ENCODE data around the gene MZB1.
"Not testable (repeated sequence)": the region's sequence is repeated elsewhere in the genome, so short reads cannot be mapped to it uniquely, and the experiment has no call there.

MZB1 gene

DNA sequence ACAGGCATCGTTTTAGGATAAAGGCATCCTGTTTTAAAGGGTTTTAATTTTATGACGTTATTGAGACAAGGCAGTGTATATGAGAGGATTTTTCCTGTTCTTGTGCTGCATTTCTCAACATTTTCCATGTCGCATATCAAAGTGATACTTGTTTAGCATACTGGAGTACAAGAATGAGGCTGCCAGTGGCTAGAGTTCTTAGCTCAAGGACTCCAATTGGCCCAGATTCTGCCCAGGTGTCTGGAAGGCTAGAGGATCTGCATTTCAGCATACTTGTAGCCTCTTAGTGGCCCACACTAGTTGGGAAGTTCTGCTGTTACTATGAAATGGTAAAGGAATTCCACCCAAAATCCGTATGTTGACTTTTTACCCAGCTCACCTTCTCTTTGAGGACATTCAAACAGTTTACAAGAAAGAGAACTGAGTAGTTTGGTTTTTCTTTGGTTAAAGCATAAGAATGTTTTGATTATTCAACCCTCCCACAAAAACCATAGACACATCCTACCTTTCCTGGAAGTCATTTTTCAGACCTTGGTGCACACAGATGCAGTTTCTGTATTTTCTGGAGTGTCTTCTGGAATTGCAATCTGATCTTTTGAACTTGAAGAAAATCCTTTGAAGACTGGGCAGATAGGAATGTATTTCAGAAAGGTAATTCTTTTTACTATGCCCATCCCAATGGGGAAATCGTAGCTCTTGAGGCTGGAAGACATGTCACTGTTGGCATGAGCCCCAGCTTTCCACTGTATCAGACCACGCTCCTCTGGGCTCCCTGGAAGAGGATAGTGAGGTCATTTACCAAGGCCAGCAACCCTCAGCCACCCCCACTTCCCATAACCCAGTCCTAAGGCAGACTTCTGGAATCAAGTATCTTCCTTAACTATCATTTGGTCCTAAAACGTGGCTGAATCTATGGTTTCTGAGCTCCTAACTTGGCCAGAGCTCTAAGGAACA is 18.0 kb downstream of the MZB1 start:
- no peak for DNase-seq

DNA sequence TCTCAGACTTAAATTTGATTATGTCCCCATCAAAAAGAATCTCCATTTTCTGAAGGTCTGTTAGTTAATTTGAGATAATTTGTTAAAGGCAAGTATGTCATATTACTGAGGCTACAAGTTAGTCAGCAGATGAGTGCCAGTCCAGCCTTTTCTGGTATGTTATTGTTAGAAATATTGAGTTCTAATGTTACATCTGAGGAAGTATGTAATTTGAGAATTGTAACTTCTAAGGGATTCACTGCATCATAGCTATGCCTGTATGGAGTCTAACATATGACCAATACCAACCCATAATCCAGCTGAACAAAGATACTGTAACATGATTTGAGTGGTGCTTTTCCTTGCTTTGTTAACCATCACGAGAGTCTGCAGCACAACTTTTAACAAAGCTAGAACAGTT is 20.5 kb downstream of the MZB1 start:
- DNase-seq, result no peak

DNA sequence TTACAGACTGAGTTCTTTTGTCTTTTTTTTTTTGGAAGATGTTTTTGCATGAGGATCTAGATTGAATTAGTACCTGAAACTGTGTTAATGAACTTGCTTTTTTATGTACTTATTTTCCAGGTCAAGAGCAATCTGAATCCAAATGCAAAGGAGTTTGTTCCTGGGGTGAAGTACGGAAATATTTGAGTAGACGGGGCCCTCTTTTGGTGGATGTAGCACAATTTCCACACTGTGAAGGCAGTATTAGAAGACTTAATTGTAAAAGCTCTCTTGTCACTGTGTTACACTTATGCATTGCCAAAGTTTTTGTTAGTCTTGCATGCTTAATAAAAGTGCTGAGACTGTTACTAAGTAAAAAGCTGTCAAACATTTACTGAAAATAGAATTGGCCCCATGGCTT is 21.1 kb downstream of the MZB1 start:
- DNase-seq, result no peak

DNA sequence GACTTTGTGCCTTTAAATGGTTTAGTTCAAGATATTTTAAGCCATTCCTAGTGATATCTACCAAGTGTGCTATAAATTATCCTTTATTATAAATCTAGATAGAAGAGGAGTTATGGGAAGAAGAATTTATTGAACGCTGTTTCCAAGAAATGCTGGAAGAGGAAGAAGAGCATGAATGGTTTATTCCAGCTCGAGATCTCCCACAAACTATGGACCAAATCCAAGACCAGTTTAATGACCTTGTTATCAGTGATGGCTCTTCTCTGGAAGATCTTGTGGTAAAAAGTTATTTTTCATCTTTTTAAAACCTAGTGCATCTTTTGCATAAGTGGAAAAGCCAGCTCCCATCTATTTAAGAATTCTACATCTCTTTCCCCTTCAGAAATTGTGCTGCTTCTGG is 25.2 kb downstream of the MZB1 start:
- no peak for DNase-seq

DNA sequence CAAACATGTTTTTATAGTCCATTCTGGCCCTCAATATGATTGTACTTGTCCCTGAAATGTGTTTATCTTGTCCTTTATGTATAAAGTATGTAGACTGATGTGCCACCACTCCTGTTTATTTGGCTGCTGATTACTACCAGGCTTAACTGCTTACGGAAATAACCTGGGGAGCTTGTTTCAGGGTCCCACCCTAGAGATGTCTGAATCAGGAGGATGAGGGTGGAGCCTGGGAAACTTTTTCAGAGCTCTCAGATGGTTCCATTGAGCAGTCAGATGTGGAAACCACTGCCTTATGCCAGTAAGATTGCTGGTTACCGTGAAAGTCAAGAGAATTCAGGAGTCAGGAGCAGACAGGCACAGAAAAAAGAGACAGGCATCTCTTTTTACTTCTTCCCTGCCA is 25.8 kb downstream of the MZB1 start:
- no peak for DNase-seq

DNA sequence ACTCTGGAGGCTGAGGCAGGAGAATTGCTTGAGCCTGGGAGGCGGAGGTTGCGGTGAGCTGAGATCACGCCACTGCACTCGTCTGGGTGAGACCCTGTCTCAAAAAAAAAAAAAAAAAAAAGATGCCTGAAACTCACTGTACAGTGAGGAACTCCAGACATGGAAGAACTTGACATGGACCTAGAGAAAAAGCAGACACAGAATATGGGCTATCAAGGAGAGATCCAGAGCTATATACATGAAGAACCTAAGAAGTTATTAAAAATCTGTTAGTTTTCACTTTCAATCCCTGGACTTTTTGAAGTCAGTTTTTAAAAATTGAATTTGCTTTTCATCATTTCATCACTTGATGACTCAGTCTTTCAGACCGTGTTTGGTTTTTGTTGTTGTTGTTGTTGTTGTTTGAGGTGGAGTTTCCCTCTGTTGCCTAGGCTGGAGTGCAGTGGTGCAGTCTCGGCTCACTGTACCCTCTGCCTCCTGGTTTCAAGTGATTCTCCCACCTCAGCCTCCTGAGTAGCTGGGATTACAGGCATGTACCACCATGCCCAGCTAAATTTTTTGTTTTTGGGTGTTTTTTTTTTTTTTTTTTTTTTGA is 27.8 kb downstream of the MZB1 start:
- DNase-seq, result no peak

DNA sequence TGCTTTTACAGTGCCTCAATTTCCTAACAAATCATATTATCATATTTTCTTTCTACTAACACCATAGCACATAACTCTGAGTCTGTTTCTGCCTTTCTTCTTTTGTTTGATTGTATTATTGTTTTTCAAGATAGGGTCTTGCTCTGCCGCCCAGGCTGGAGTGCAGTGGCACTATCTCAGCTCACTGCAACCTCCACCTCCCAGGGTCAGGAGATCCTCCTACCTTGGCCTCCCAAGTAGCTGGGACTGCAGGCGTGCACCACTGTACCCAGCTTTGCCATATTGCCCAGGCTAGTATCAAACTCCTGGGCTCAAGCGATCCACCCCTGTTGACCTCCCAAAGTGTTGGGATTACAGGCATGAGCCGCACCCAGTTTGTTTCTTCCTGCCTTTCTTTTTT is 29.3 kb downstream of the MZB1 start:
- no peak for DNase-seq

DNA sequence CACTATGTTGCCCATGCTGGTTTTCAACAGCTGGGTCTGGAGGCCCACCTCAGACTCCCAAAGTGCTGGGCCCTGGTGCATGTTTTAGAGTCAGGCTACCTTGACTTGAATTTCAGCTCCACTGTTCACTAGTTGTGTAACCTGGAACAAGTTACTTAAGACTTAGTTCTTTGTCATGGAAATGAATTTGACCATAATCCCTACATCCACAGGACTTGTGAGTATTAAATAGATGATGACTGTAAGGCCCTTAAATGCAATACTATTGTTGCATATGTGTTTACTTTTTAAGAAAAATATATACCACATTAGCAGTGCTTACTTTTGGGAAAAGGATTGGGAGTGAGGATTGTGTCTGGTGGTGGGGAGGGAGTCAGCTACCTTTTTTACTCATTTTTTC is 31.6 kb downstream of the MZB1 start:
- DNase-seq, result no peak

DNA sequence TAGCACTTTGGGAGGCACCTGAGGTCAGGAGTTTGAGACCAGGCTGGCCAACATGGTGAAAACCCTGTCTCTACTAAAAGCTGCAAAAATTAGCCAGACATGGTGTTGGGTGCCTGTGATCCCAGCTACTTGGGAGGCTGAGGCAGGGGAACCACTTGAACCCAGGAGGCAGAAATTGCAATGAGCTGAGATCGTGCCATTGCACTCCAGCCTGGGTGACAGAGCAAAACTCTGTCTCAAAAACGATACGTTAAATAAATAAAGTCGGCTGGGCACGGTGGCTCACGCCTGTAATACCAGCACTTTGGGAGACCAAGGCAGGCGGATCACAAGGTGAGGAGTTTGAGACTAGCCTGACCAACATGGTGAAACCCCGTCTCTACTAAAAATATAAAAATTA is 33.8 kb downstream of the MZB1 start:
- DNase-seq, result not testable (repeated sequence)

DNA sequence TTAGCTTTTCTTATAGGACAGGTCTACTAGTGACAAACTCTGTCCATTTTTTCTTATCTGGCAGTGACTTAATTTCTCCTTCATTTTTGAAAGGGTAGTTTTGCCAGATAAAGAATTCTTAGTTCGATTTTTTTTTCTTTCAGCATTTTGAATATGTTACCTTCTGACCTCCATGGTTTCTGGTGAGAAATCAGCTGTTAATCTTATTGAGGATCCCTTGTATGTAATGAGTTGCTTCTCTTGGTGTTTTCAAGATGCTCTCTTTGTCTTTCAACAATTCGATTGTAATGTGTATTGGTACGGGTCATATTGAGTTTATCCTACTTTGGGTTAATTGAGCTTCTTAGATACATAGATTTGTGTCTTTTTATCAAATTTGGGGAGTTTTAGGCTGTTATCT is 35.5 kb downstream of the MZB1 start:
- no peak for DNase-seq

DNA sequence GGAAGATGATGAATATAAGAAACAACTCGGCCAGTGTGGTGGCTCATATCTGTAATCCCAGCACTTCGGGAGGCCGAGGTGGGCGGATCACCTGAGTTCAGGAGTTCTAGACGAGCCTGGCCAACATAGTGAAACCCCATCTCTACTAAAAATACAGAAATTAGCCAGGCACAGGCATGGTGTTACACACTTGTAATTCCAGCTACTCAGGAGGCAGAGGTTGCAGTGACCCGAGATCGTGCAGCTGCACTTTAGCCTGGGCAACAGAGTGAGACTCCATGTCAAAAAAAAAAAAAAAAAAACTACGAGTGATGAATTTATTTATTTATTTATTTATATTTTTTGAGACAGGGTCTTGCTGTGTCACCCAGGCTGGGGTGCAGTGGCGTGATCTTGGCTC is 41.9 kb downstream of the MZB1 start:
- not testable (repeated sequence) for DNase-seq

DNA sequence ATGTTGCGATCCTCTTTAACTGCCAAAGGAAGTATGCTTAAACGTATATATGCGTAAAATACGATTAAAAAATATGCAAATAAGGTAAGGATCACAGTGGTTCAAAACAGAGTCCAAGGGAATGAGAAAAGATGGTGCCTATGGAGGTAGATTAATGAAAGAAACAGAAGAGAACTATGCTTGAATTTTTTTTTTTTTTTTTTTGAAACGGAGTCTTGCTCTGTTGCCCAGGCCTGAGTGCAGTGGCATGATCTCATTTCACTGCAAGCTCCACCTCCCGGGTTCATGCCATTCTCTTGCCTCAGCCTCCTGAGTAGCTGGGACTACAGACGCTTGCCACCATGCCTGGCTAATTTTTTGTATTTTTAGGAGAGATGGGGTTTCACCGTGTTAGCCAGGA is 44.3 kb downstream of the MZB1 start:
- DNase-seq, result not testable (repeated sequence)

DNA sequence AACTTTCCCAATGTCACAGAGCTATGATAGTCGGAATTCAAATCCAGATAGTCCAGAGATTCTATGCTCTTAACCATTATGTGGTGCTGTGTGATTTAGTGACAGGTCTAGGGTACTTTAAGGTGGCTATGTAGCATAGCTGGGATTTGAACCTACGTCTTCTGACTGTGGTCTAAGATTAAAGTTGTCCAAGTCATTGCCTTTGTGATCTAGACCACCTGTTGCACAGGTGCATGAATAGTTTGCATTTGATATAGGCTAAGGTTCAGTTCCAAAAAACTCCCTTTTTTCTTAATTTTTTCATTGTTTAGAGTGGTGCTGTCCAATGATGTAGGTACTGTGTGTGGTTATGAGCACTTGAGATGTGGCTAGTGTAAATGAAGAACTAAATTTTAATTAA is 45.5 kb downstream of the MZB1 start:
- DNase-seq, result no peak

DNA sequence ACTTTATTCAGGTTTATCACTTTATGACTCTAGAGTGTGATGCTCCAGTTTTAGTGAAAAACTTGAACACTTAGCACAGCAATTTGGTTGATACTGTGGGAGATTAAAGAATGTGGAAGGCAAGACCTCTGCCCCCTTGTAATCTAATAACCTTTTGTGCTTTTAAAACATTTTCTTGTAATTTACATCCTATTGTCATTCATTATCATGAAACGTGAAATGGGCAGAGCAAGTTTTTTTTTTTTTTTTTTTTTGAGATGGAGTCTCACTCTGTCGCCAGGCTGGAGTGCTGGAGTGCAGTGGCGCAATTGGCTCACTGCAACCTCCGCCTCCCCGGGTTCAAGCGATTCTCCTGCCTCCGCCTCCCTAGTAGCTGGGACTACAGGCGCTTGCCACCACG is 46.2 kb downstream of the MZB1 start:
- DNase-seq, result no peak

DNA sequence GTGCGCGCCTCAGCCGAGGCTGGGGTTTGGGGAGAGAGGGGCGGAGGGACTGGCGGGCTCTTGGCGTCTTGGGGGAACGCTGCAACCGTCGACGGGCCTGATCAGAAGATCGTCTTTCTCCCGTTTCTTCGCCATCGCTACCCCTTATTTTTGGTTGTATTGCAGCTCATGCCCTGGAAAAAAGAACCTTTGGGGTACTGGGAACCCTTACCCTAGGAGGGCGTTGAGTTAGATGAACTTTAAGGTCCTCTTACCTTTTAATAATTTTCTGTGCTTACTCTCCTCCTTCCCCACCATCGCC is 47.3 kb downstream of the MZB1 start:
- DNase-seq, result no peak

DNA sequence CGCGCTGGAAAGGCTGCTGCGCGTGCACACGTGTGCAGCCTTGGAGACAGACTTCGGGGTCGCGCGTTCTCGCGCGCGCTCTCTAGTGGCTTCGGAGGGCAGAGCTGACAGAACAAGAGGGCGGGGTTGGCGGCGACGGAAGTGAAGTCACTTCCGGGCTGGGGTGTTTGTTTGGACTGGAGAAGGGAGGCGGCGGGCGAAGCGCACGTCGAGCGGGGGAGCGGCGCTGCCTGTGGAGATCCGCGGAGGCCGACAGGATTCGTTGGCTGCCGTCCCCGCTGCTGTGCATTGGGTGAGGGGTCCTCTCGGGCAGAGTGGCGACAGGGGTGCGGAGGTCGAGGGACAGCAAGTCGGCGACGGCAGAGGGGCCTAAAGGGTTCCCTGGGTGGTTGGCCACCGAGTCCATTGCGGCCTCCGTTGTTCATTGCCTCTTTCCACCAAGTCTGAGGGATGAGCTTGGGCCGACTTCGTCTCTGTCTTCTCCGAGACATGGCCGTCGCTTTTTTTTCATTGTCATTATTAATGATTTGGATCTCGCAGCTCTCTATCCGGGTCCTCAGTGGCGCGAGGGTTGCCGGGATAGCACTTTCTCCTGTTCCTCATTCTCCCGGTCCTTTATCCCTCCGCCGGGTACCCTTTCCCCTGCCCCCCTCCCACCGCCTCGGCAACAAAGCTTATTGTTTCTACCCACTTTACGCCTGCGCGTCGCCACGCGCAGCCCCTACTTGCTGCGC is 47.9 kb downstream of the MZB1 start, which contains the start of gene PAIP2:
Gene PAIP2 (plus strand): TSS at position 166 of the 734 bp plus-strand sequence. CDS start 21,931 bp downstream, outside the sequence.
- peak; percentile 97 for DNase-seq

DNA sequence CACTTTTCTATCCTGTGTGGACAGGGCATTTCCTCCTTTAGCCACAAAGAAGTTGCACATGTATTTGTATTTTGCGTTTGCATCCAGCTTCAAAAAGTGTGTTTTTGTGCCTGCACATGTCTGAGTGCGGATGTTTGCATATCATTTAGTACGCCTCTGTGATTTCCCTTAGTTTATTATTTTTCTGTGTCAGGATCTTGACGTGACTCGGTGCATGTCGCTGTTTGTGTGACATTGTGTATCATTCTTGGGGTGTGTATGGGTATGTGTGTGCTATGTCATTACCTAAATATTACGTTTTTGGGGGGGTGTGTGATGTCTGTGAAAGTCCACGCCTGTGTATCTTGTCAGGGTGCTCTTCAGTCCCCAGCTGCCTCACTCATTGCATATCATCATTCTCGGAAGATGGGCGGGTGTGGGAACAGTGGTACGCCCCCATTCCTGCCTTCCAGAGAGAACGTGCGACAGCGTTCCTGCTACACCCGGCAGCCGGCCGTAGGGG is 48.5 kb downstream of the MZB1 start:
- DNase-seq, result no peak

DNA sequence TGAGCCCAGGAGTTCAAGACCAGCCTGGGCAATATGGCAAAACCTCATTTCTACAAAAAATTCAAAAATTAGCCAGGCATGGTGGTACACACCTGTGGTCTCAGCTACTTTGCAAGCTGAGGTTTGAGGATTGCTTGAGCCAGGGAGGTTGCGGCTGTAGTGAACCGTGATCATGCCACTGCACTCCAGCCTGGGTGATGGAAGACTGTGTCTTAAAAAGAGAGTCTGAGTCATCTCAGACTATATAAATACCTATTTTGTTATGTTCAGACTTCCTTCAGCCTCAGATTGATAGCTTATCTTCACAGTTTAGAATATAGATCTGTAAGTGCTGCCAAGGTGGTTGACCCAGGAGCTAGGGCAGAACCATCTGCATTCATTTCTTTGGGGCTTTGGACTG is 49.7 kb downstream of the MZB1 start:
- DNase-seq, result no peak
